ENCODE results near the gene PRKAR1B.

DNA sequence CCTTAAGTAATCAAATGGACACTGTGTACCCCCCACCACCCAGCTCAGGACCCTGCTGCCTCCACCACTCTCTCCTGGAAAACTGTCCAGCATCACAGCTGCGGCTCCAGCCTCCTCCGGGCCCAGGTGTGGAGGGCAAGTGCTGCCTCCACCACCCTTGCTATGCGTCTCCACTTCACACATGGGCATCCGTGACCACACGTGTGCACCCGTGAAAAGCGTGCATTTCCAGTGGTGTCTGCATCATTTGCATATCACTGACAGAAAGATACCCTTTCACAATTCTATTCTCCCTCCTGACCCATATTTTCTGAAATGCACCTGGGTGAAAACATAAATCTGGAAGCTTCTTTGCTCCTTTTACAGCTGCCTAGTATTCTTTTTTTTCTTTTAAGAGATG, 117.7 kb downstream of the PRKAR1B start:
- TF ChIP-seq RXRA (IDR thresholded peaks at IDR 0.05; ENCODE audit: borderline replicate concordance, low read depth) (no peak), SMC3 (IDR thresholded peaks at IDR 0.05; ENCODE audit: low read depth, low read length) (no peak), CHD2 (IDR thresholded peaks at IDR 0.05; ENCODE audit: low read length, partially characterized antibody) (no peak), POLR2AphosphoS5 (IDR thresholded peaks at IDR 0.05; ENCODE audit: low read depth, low read length) (no peak), REST (IDR thresholded peaks at IDR 0.05; ENCODE audit: low read depth, low read length) (no peak), TAF1 (IDR thresholded peaks at IDR 0.05; ENCODE audit: borderline replicate concordance, low read depth, low read length) (no peak), EP300 (IDR thresholded peaks at IDR 0.05; ENCODE audit: borderline replicate concordance in 1 of 2, low read depth in 1 of 2, low read length in 1 of 2) (no peak)
- TF ChIP-seq, protein P1, sequence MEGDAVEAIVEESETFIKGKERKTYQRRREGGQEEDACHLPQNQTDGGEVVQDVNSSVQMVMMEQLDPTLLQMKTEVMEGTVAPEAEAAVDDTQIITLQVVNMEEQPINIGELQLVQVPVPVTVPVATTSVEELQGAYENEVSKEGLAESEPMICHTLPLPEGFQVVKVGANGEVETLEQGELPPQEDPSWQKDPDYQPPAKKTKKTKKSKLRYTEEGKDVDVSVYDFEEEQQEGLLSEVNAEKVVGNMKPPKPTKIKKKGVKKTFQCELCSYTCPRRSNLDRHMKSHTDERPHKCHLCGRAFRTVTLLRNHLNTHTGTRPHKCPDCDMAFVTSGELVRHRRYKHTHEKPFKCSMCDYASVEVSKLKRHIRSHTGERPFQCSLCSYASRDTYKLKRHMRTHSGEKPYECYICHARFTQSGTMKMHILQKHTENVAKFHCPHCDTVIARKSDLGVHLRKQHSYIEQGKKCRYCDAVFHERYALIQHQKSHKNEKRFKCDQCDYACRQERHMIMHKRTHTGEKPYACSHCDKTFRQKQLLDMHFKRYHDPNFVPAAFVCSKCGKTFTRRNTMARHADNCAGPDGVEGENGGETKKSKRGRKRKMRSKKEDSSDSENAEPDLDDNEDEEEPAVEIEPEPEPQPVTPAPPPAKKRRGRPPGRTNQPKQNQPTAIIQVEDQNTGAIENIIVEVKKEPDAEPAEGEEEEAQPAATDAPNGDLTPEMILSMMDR (IDR thresholded peaks at IDR 0.05), result no peak
